AG09309 (cell line): ENCODE measurements around the gene ZNF155.

Source experiments
- DNase-seq: peaks from one replicate; pipeline ENCODE4 v3.0.0-alpha.2; 2010; ENCODE audit warnings: low read depth
- H3K4me3 ChIP-seq: 2 replicates; pipeline ENCODE4 v1.5.1; 2011; ENCODE audit warnings: mild to moderate bottlenecking, low read depth, low read length, moderate library complexity; ENCODE audit not compliant: control insufficient read depth
- CTCF ChIP-seq: IDR thresholded peaks from 2 replicates; pipeline ENCODE4 v1.5.1; 2011; ENCODE audit warnings: mild to moderate bottlenecking, low read depth, low read length, inconsistent platforms; ENCODE audit not compliant: insufficient read depth, control insufficient read depth; ENCODE audit errors: missing control alignments

Gene ZNF155

GRCh38 chr19:44005973-44006372, 22.0 kb downstream of the ZNF155 start:
- no peak for DNase-seq
- no peak overlapping the region for H3K4me3 ChIP-seq
- TF ChIP-seq CTCF, result no peak

GRCh38 chr19:44007473-44007872, 23.5 kb downstream of the ZNF155 start:
- H3K4me3 ChIP-seq, result no peak overlapping the region
- TF ChIP-seq CTCF, result no peak
- DNase-seq, result no peak

- H3K4me3 ChIP-seq, result no peak overlapping the region
- TF ChIP-seq CTCF, result no peak
- DNase-seq, result no peak
Observed at GRCh38 chr19:44010468-44010867, 26.5 kb downstream of the ZNF155 start.

GRCh38 chr19:44019498-44019897, 35.5 kb downstream of the ZNF155 start:
- no peak for DNase-seq
- H3K4me3 ChIP-seq, result no peak overlapping the region
- no peak for TF ChIP-seq CTCF

GRCh38 chr19:44021221-44021620, 37.2 kb downstream of the ZNF155 start:
- H3K4me3 ChIP-seq, result no peak overlapping the region
- TF ChIP-seq CTCF, result no peak
- DNase-seq, result no peak

- peak overlapping the region; percentile 95 for H3K4me3 ChIP-seq
- DNase-seq, result no peak
- no peak for TF ChIP-seq CTCF
Observed at GRCh38 chr19:44024900-44025216, 40.9 kb downstream of the ZNF155 start.
